DOHH2 (cell line): ENCODE measurements around the gene BRDT.

Experiments used
- EZH2phosphoT487 ChIP-seq: fragments of 200-600 bp; sonication (generic); IDR thresholded peaks from 2 replicates; pipeline ENCODE4 v1.6.1; 2017; ENCODE audit warnings: borderline replicate concordance, mild to moderate bottlenecking, antibody characterized with exemption, low read length, moderate library complexity, mixed read lengths
- TF ChIP-seq, protein P1 (sequence below): fragments of 200-600 bp; sonication (generic); IDR thresholded peaks from one replicate; pipeline ENCODE4 v1.5.1; 2014; ENCODE audit warnings: antibody characterized with exemption, mild to moderate bottlenecking, low read depth, low read length; ENCODE audit not compliant: poor library complexity, severe bottlenecking

DNA sequence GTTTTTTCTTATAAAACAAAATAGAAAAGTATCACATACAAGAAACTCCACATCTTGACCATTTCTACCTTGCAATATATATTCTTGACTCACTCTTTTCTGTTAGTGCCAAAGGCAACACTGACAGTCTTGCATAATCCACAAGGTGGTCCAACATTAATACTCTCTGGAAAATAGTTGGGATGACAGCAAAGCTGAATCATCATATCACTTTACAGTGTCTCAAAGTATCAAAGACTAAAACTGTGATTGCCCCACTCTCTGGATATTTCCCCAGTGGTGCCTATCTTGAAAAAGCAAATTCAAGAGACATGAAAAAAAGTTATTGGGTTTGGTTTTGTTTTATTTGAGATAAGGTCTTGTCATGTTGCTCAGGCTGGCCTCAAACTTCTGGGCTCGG, 48.6 kb upstream of the BRDT start:
- TF ChIP-seq, protein P1, sequence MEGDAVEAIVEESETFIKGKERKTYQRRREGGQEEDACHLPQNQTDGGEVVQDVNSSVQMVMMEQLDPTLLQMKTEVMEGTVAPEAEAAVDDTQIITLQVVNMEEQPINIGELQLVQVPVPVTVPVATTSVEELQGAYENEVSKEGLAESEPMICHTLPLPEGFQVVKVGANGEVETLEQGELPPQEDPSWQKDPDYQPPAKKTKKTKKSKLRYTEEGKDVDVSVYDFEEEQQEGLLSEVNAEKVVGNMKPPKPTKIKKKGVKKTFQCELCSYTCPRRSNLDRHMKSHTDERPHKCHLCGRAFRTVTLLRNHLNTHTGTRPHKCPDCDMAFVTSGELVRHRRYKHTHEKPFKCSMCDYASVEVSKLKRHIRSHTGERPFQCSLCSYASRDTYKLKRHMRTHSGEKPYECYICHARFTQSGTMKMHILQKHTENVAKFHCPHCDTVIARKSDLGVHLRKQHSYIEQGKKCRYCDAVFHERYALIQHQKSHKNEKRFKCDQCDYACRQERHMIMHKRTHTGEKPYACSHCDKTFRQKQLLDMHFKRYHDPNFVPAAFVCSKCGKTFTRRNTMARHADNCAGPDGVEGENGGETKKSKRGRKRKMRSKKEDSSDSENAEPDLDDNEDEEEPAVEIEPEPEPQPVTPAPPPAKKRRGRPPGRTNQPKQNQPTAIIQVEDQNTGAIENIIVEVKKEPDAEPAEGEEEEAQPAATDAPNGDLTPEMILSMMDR = no peak
- TF ChIP-seq EZH2phosphoT487 = no peak
